Measurements from ENCODE around the gene MEP1A. TPM values are rescaled to one million over a fixed set of nuclear protein-coding genes. Genes with fewer than 3 reads are reported as not detected.
"Not testable (repeated sequence)": the region's sequence is repeated elsewhere in the genome, so short reads cannot be mapped to it uniquely, and the experiment has no call there.

MEP1A gene
- total RNA-seq, 1 experiment from 2014 or later, result not detected

GRCh38 chr6:46828939-46829338 lies 35.8 kb downstream of the MEP1A start:
- no peak for DNase-seq (ENCODE audit: low read depth)

- no peak for DNase-seq (ENCODE audit: low read depth)
These were observed 39.6 kb downstream of the MEP1A start for GRCh38 chr6:46832816-46833215.

- not testable (repeated sequence) for DNase-seq (ENCODE audit: low read depth)
These were observed 41.2 kb downstream of the MEP1A start for GRCh38 chr6:46834257-46834916.

- not testable (repeated sequence) for DNase-seq (ENCODE audit: low read depth)
These were observed 41.8 kb downstream of the MEP1A start for GRCh38 chr6:46834991-46835390.

- no peak for DNase-seq (ENCODE audit: low read depth)
These were observed 44.8 kb downstream of the MEP1A start for GRCh38 chr6:46838033-46838432.

GRCh38 chr6:46842252-46842846 lies 49.2 kb downstream of the MEP1A start:
- not testable (repeated sequence) for DNase-seq (ENCODE audit: low read depth)

GRCh38 chr6:46845126-46845525 lies 51.9 kb downstream of the MEP1A start:
- no peak for DNase-seq (ENCODE audit: low read depth)

- DNase-seq (ENCODE audit: low read depth), result peak; percentile 88
These were observed 55.6 kb downstream of the MEP1A start for GRCh38 chr6:46848684-46849360.

- no peak for DNase-seq (ENCODE audit: low read depth)
These were observed 56.1 kb downstream of the MEP1A start for GRCh38 chr6:46849361-46849690.

- peak; percentile 68 for DNase-seq (ENCODE audit: low read depth)
These were observed 57.6 kb downstream of the MEP1A start for GRCh38 chr6:46850792-46851191.

- DNase-seq (ENCODE audit: low read depth), result not testable (repeated sequence)
These were observed 58.4 kb downstream of the MEP1A start for GRCh38 chr6:46851576-46851975.

GRCh38 chr6:46855966-46856365 lies 62.8 kb downstream of the MEP1A start:
- not testable (repeated sequence) for DNase-seq (ENCODE audit: low read depth)

- no peak for DNase-seq (ENCODE audit: low read depth)
These were observed 69.2 kb downstream of the MEP1A start for GRCh38 chr6:46862381-46862780.

GRCh38 chr6:46863791-46864190 lies 70.6 kb downstream of the MEP1A start:
- DNase-seq (ENCODE audit: low read depth), result no peak

- no peak for DNase-seq (ENCODE audit: low read depth)
These were observed 72.0 kb downstream of the MEP1A start for GRCh38 chr6:46865221-46865620.

GRCh38 chr6:46867411-46867810 lies 74.2 kb downstream of the MEP1A start:
- DNase-seq (ENCODE audit: low read depth), result peak; percentile 30

- DNase-seq (ENCODE audit: low read depth), result peak; percentile 99
These were observed 82.9 kb downstream of the MEP1A start for GRCh38 chr6:46876126-46876525.

- DNase-seq (ENCODE audit: low read depth), result no peak
These were observed 85.8 kb downstream of the MEP1A start for GRCh38 chr6:46879003-46879402.

- DNase-seq (ENCODE audit: low read depth), result no peak
These were observed 89.5 kb downstream of the MEP1A start for GRCh38 chr6:46882645-46883044.

GRCh38 chr6:46888031-46888430 lies 94.8 kb downstream of the MEP1A start:
- peak; percentile 87 for DNase-seq (ENCODE audit: low read depth)

- peak; percentile 90 for DNase-seq (ENCODE audit: low read depth)
These were observed 95.4 kb downstream of the MEP1A start for GRCh38 chr6:46888578-46888977.
